ENCODE results near the gene FASTK.

The FASTK gene

DNA sequence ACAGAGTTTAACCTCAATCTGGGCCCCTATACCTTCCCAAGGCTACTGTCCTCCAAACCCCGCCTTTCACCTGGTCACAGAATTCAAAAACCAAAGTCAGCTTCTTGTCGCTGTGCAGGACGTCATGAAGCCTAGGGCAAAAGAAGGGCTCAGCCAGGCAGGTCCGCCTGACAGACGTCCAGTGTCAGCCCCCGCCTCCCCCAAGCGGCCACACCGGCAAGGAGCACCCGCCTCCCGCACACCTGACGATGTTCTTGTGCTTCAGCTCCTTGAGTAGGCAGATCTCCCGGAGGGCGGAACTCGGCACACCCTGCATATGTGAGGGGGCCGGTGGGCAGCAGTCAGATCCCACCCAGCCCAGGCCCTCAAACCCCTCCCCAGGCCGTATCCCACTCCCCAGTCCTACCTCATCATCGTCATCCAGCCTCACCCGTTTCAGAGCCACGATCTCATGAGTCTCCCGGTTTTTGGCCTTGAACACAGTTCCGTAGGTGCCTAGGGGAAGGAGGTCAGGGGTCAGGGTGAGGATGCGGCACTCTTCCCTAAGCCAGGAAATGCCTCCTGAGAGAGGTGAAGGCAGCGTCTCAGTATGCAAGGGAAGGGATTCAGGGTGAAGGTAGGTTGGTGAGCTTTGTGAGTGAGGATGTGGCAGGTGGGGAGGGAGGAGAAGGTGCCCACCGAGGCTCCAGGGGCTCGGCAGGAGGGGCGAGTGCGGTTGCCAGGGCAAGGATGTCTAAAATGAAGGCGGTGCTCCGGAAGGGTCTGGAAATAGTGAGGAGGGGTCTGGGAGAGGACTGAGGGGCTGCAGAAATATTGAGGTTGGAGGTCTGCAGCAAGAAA is 23.7 kb downstream of the FASTK start:
- no peak for DNase-seq (ENCODE audit: low read depth, low spot score)
- in situ Hi-C loops (cut with HindIII; ENCODE audit: low sequenced_read_pairs) = no loop called here
- TF ChIP-seq, protein P1, sequence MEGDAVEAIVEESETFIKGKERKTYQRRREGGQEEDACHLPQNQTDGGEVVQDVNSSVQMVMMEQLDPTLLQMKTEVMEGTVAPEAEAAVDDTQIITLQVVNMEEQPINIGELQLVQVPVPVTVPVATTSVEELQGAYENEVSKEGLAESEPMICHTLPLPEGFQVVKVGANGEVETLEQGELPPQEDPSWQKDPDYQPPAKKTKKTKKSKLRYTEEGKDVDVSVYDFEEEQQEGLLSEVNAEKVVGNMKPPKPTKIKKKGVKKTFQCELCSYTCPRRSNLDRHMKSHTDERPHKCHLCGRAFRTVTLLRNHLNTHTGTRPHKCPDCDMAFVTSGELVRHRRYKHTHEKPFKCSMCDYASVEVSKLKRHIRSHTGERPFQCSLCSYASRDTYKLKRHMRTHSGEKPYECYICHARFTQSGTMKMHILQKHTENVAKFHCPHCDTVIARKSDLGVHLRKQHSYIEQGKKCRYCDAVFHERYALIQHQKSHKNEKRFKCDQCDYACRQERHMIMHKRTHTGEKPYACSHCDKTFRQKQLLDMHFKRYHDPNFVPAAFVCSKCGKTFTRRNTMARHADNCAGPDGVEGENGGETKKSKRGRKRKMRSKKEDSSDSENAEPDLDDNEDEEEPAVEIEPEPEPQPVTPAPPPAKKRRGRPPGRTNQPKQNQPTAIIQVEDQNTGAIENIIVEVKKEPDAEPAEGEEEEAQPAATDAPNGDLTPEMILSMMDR (IDR thresholded peaks at IDR 0.05; ENCODE audit: low read depth, low read length) = no peak
- H3K4me3 ChIP-seq (ENCODE audit: low read depth, low read length) = peak overlapping the region; percentile 64

DNA sequence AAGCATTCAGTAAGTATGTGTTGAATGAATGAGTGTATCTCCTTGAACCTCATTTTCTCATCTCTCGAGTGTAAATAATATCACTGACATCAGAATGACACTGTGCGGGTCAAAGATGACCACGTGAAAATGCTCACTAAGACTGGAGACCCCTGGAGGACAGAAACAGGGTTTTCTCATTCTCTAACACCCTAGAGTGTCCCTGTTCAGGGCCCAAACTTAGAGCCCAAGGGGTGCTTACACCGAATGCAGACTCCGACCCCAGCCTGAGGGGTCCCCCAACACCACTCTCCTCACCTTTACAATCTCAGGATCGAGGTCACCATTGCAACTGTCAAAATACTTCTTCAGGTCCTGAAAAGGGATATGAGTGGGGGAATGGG is 24.3 kb downstream of the FASTK start:
- no peak overlapping the region for H3K4me3 ChIP-seq (ENCODE audit: low read depth, low read length)
- TF ChIP-seq, protein P1 (IDR thresholded peaks at IDR 0.05; ENCODE audit: low read depth, low read length) = no peak
- in situ Hi-C loops (cut with HindIII; ENCODE audit: low sequenced_read_pairs) = no loop called here
- DNase-seq (ENCODE audit: low read depth, low spot score) = no peak

DNA sequence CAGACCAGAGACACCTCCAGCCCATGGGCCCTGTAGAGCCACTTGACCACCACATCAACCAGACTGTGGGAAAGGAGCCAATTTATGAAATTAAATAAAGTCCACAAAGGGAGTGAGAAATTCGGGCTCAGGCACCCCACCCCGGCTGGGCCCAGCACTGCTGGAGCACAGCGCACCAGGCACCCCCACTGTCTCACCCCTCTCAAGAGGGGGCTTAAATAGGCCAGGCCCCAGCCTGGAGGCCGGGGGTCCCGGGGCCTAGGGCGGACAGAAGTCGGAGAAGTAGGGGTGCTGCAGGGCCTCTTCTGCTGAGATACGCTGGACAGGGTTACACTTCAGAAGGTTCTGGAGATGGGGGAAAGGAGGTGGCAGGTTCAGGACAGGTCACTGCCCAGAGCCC is 26.9 kb downstream of the FASTK start:
- in situ Hi-C loops (cut with HindIII; ENCODE audit: low sequenced_read_pairs) = no loop called here
- no peak for DNase-seq (ENCODE audit: low read depth, low spot score)
- TF ChIP-seq, protein P1 (IDR thresholded peaks at IDR 0.05; ENCODE audit: low read depth, low read length) = no peak
- no peak overlapping the region for H3K4me3 ChIP-seq (ENCODE audit: low read depth, low read length)

DNA sequence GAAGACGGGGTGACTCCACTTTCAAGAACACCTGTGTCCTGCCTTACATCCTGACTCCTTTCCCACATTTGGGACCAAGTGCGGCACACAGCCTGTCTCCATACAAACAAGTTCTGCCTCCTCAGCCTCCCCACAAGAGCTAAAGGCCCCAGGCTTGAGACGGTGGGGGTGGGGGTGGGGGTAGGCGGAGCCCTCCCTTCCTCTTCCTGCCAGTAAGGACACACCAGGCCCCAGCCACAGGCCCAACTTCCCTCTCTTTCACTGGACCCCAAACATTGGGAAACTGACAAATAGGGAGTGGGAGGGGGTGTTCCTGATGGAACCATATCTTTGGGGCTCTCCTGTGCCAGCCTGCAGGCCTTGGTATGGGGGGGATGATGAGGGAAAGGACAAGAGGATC is 27.5 kb downstream of the FASTK start:
- no peak overlapping the region for H3K4me3 ChIP-seq (ENCODE audit: low read depth, low read length)
- no peak for DNase-seq (ENCODE audit: low read depth, low spot score)
- TF ChIP-seq, protein P1 (IDR thresholded peaks at IDR 0.05; ENCODE audit: low read depth, low read length) = no peak
- in situ Hi-C loops (cut with HindIII; ENCODE audit: low sequenced_read_pairs) = no loop called here

DNA sequence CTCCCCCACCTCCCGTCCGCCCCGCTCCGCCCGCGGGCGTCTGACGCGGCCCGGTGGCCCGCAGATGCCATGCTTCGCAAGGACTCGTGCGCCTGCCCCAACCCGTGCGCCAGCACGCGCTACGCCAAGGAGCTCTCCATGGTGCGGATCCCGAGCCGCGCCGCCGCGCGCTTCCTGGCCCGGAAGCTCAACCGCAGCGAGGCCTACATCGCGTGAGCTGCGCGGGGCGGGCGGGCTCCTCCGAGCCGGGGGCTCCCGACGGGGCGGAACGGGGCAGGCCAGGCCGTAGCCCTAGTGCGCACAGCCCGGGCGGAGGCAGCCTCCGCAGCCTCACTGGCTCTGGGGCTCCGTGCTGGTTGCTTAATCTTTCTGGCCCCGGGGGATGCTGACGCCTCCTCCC is 29.5 kb downstream of the FASTK start:
- DNase-seq (ENCODE audit: low read depth, low spot score) = peak; percentile 72
- TF ChIP-seq, protein P1 (IDR thresholded peaks at IDR 0.05; ENCODE audit: low read depth, low read length) = no peak
- in situ Hi-C loops (cut with HindIII; ENCODE audit: low sequenced_read_pairs) = no loop called here
- no peak overlapping the region for H3K4me3 ChIP-seq (ENCODE audit: low read depth, low read length)

DNA sequence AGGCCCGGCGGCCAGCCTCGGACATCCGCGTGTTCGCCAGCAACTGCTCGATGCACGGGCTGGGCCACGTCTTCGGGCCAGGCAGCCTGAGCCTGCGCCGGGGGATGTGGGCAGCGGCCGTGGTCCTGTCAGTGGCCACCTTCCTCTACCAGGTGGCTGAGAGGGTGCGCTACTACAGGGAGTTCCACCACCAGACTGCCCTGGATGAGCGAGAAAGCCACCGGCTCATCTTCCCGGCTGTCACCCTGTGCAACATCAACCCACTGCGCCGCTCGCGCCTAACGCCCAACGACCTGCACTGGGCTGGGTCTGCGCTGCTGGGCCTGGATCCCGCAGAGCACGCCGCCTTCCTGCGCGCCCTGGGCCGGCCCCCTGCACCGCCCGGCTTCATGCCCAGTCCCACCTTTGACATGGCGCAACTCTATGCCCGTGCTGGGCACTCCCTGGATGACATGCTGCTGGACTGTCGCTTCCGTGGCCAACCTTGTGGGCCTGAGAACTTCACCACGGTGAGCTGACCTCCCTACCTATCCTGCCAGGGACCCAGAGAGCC is 31.6 kb downstream of the FASTK start:
- no peak for DNase-seq (ENCODE audit: low read depth, low spot score)
- in situ Hi-C loops (cut with HindIII; ENCODE audit: low sequenced_read_pairs) = no loop called here
- TF ChIP-seq, protein P1 (IDR thresholded peaks at IDR 0.05; ENCODE audit: low read depth, low read length) = no peak
- H3K4me3 ChIP-seq (ENCODE audit: low read depth, low read length) = no peak overlapping the region

Measured in astrocyte of the spinal cord (primary cell).